GM12874 (cell line): ENCODE results near the gene ZBTB46.

Experiments
- CTCF ChIP-seq: IDR thresholded peaks from 2 replicates; pipeline ENCODE4 v1.5.1; 2011; ENCODE audit warnings: low read depth, mild to moderate bottlenecking, control low read depth, low read length, moderate library complexity; ENCODE audit not compliant: insufficient read depth

The ZBTB46 gene

GRCh38 chr20:63810730-63811490, 20.2 kb downstream of the ZBTB46 start:
- TF ChIP-seq CTCF, result no peak

GRCh38 chr20:63809856-63810255, 21.2 kb downstream of the ZBTB46 start:
- no peak for TF ChIP-seq CTCF

GRCh38 chr20:63808964-63809674, 21.9 kb downstream of the ZBTB46 start:
- no peak for TF ChIP-seq CTCF

GRCh38 chr20:63808145-63808724, 22.8 kb downstream of the ZBTB46 start:
- TF ChIP-seq CTCF, result no peak

DNA sequence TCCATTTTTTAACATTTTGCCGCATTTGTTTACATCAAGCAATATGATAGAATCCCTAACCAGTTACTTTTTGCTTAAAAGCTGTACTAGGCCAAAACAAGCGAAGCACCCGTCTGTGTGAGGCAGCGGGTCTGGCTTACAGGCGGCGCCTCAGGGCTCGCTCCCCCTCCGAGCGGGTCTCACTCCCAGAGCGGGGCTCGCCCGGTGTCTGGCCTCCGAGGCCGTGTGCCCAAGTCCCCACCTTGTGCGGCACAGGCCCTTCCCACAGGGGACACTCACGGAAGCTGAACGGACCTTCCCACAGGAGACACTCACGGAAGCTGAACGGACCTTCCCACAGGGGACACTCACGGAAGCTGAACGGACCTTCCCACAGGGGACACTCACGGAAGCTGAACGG, 23.4 kb downstream of the ZBTB46 start:
- TF ChIP-seq CTCF, result no peak

DNA sequence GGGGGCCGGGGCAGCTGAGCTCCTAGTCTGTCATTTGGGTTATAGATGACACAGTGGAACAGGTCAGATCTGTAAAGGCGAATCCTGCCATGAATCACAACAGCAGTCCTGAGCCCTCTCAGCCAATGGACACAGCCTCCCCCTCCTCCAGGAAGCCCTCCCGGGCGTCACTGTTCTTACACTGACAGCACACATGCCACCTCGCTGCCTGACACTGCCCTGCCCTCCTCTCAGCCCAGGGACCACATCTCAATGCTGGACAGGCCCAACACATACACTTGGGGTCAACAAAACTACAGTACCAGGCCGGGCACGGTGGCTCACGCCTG, 26.8 kb downstream of the ZBTB46 start:
- no peak for TF ChIP-seq CTCF

- no peak for TF ChIP-seq CTCF
These were observed 28.4 kb downstream of the ZBTB46 start for GRCh38 chr20:63802469-63803240.
